ENCODE data around the gene USP13.
"Not testable (repeated sequence)": the region's sequence is repeated elsewhere in the genome, so short reads cannot be mapped to it uniquely, and the experiment has no call there.

The USP13 gene

DNA sequence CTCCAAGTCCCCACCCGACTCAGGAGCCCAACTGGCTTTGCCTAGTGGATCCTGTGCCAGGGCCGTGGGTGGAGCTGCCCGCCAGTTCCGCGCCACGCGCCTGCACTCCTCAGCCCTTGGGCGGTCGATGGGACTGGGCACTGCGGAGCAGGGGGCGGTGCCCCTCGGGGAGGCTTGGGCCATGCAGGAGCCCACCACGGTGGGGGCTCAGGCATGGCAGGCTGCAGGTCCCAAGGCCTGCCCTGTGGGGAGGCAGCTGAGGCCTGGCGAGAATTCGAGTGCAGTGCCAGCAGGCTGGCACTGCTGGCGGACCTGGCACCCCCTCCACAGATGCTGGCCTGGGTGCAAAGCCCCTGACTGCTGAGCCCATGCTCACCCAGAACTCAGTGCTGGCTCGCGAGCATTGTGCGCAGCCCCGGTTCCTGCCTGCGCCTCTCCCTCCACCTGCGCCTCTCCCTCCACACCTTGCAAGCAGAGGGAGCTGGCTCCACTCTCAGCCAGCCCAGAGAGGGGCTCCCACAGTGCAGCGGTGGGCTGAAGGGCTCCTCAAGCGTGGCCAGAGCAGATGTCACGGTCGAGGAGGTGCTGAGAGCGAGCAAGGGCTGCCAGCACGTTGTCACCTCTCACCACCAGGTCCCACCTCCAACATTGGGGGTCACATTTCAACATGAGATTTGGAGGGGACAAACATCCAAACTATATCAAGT, 122.7 kb downstream of the USP13 start:
- DNase-seq (ENCODE audit: low spot score), result no peak
- Mint-ChIP-seq H3K27me3 (ENCODE audit: low read depth) (no peaks in the 10 kb centered on the region), H3K36me3 (ENCODE audit: low read depth) (peaks cover 26% of the 10 kb centered on the region), H3K27ac (no peak overlapping the region), H3K4me3 (no peak overlapping the region), H3K9me3 (peaks cover 3% of the 10 kb centered on the region), H3K4me1 (ENCODE audit: low read depth) (no peaks in the 10 kb centered on the region)

DNA sequence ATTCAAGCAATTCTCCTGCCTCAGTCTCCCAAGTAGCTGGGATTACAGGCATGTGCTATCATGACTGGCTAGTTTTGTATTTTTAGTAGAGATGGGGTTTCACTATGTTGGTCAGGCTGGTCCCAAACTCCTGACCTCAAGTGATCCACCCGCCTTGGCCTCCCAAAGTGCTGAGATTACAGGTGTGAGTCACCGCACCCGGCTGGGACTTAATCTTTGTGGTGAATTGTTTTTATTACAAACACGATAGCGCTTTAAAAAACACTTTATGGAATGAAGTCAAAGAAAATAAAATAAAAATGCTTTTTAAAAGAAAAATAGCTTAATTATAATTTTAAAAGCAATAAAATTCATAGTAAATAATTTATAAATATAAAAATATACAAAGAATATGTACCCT, 130.0 kb downstream of the USP13 start:
- not testable (repeated sequence) for H3K4me1 Mint-ChIP-seq (ENCODE audit: low read depth); DNase-seq (ENCODE audit: low spot score); H3K27ac Mint-ChIP-seq; H3K9me3 Mint-ChIP-seq; H3K27me3 Mint-ChIP-seq (ENCODE audit: low read depth); H3K4me3 Mint-ChIP-seq
- peaks cover 15% of the 10 kb centered on the region for H3K36me3 Mint-ChIP-seq (ENCODE audit: low read depth)

DNA sequence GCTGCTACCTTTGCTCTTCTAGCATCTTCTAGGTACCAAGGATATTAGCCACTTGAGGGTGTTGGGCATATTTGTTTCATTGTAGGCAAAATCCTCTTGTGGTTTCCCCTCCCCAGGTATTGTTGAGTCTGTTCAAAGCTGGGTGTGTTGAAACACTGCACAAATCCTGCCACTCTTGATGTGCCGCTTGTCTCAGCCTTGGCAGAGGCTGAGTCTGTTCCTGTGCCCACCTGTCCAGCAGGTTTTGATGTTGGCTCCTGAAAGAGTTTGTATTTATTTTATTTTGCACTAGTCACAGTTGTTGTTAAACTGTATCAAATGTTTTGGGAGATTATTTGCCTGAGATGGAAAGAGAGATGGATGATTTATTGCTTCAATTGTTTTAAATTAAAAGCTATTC, 136.2 kb downstream of the USP13 start:
- Mint-ChIP-seq H3K27me3 (ENCODE audit: low read depth) (no peaks in the 10 kb centered on the region), H3K4me1 (ENCODE audit: low read depth) (no peaks in the 10 kb centered on the region), H3K27ac (no peak overlapping the region), H3K4me3 (no peak overlapping the region), H3K36me3 (ENCODE audit: low read depth) (no peaks in the 10 kb centered on the region), H3K9me3 (no peaks in the 10 kb centered on the region)
- DNase-seq (ENCODE audit: low spot score), result no peak

DNA sequence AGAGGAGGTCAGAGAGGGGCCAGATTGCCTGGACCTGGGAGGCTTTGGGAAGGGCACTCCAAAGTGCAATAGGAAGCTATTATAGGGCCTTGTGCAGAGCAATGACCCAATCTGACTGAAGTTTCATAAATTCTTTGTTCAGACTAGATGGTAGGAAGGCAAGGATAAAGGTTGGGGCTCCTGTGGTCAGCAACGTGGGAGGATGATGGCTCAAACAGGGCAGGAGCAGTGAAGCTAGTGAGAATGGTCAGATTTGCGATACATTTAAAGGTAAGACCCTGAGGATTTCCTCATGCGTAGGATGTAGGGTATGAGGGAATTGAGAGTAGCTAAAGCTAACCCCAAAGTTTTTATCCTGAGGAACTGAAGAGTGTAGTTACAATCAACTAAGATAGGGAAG, 139.0 kb downstream of the USP13 start:
- peaks cover 2% of the 10 kb centered on the region for H3K27me3 Mint-ChIP-seq (ENCODE audit: low read depth)
- H3K4me3 Mint-ChIP-seq, result no peak overlapping the region
- H3K4me1 Mint-ChIP-seq (ENCODE audit: low read depth), result no peaks in the 10 kb centered on the region
- no peak overlapping the region for H3K27ac Mint-ChIP-seq
- H3K9me3 Mint-ChIP-seq, result no peaks in the 10 kb centered on the region
- DNase-seq (ENCODE audit: low spot score), result no peak
- no peaks in the 10 kb centered on the region for H3K36me3 Mint-ChIP-seq (ENCODE audit: low read depth)

DNA sequence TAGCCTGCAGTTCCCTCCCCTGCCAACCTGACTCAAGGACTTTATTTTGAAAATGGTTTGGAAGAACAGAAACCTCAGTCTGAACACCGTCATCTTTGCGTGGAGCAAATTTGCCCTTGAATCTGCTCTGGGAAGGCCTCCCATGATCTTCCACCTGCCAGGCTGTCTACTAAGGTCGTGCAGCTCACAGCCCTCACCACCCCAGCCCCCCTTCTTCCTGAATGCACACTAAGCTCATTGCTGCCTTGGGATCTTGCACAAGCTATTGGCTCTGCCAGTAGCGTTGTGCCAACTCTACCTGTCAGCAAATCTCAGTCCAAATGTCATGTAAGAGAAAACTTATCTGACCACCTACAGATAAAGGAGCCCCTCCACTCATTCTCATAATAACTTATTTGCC, 141.5 kb downstream of the USP13 start:
- H3K27ac Mint-ChIP-seq, result no peak overlapping the region

DNA sequence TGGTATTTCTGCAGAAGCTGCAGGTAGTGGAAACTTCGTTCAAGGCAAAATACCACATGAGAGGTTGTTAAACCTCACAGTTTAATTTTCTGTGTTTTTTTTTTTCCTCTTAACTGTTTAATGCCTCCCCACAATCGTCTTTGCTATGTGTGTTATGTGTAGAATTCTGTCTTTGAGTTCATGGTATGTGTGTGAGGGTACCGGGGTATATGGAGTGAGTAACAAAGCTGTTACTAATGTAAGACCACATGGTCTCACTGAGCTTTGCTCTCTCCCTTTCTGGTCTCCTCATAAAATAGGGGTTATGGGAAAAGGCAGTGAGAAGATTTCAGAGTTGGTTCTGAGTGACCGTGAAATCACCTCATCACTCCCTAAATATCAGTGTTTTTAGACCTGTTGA, 143.6 kb downstream of the USP13 start:
- no peak for DNase-seq (ENCODE audit: low spot score)
- H3K27me3 Mint-ChIP-seq (ENCODE audit: low read depth), result peaks cover 4% of the 10 kb centered on the region
- H3K27ac Mint-ChIP-seq, result no peak overlapping the region
- no peaks in the 10 kb centered on the region for H3K4me1 Mint-ChIP-seq (ENCODE audit: low read depth)
- no peak overlapping the region for H3K4me3 Mint-ChIP-seq
- H3K36me3 Mint-ChIP-seq (ENCODE audit: low read depth), result no peaks in the 10 kb centered on the region
- H3K9me3 Mint-ChIP-seq, result no peaks in the 10 kb centered on the region

More for the DNA sequence above, 141.5 kb downstream of the USP13 start:
- Mint-ChIP-seq H3K36me3 (ENCODE audit: low read depth) (no peaks in the 10 kb centered on the region), H3K27me3 (ENCODE audit: low read depth) (peaks cover 2% of the 10 kb centered on the region), H3K9me3 (no peaks in the 10 kb centered on the region), H3K4me3 (no peak overlapping the region), H3K4me1 (ENCODE audit: low read depth) (no peaks in the 10 kb centered on the region)
- no peak for DNase-seq (ENCODE audit: low spot score)

DNA sequence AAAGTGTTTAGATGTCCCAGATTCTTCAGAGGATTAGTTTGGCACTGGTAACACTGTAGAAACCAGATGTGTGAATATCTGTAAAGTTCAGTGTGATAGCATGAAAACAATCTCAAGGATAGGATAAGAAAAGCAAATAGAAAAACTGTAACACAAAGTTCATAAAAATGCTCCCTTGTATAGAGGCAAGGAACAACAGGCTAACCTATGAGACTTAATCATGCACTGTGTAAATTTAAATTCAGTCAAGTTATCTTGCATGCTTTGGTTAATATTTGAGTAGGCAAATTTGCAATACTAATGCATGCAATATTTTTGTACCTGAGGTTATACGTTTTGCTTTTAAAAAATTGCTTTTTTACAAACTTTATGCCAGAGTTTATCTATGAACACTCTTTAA, 144.4 kb downstream of the USP13 start:
- no peaks in the 10 kb centered on the region for H3K4me1 Mint-ChIP-seq (ENCODE audit: low read depth)
- peaks cover 4% of the 10 kb centered on the region for H3K27me3 Mint-ChIP-seq (ENCODE audit: low read depth)
- no peaks in the 10 kb centered on the region for H3K36me3 Mint-ChIP-seq (ENCODE audit: low read depth)
- no peak overlapping the region for H3K4me3 Mint-ChIP-seq
- no peak for DNase-seq (ENCODE audit: low spot score)
- H3K27ac Mint-ChIP-seq, result no peak overlapping the region
- H3K9me3 Mint-ChIP-seq, result no peaks in the 10 kb centered on the region

DNA sequence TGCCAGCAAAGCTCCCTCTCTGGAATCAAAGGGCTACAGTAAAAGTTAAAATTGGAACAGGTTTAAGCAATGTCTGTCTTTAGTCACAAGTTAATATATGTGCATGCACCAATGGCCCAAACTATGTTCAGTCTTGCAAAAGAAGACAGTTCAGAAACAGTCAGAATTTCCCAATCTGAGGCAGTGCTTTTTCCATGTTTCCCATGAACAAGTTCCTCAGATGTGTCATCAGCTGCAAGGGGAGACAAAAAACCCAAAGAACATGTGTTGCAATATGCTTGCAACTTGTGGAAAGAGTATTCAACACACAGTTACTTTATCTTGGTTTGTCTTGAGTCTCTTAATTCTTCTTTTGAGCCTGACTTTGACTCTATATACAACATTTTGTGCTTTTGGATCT, 148.4 kb downstream of the USP13 start:
- Mint-ChIP-seq H3K27ac (no peak overlapping the region), H3K4me1 (ENCODE audit: low read depth) (no peaks in the 10 kb centered on the region), H3K27me3 (ENCODE audit: low read depth) (peaks cover 17% of the 10 kb centered on the region), H3K36me3 (ENCODE audit: low read depth) (no peaks in the 10 kb centered on the region), H3K9me3 (no peaks in the 10 kb centered on the region), H3K4me3 (no peak overlapping the region)
- no peak for DNase-seq (ENCODE audit: low spot score)

DNA sequence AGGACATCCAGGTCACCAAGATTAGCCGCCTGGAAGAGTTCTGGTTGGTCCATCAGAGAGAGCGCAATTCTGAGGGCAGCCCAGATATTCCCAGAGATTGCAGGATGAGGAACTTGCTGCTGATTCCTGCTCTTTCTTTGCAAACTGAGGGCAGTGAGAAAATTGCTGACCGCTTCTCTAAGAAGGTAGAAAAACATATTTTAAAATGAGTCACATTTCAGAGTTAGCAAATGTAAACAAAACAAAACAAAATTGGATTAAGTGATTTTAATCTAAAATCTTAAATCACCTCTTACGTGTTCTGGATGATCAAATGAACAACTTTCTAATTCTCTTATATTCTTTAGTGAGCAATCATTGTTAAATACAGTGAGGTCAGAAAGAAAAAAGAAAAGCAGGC, 149.0 kb downstream of the USP13 start:
- DNase-seq (ENCODE audit: low spot score), result no peak
- Mint-ChIP-seq H3K9me3 (no peaks in the 10 kb centered on the region), H3K27me3 (ENCODE audit: low read depth) (peaks cover 15% of the 10 kb centered on the region), H3K36me3 (ENCODE audit: low read depth) (no peaks in the 10 kb centered on the region), H3K4me1 (ENCODE audit: low read depth) (no peaks in the 10 kb centered on the region), H3K4me3 (no peak overlapping the region), H3K27ac (no peak overlapping the region)

DNA sequence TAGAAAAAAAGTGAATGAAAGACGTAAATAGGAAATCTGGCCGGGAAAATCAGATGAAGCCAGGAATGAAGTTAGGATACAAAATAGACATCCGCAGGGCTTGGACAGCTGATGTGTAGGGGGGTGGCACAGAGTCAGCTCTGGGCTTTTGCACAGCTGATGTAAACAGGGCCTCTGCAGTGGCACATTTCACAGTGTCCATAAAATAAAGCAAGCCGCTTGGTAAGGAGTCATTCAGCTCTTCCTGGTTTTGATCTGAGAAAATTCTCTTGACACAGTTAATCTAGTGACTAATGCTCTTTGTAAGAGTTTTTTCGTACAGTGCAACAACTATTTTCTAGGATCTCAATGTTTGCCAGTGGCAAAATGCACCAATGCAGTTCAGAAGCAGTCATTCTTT, 153.3 kb downstream of the USP13 start:
- no peak for DNase-seq (ENCODE audit: low spot score)
- Mint-ChIP-seq H3K4me1 (ENCODE audit: low read depth) (peaks cover under 1% of the 10 kb centered on the region), H3K27me3 (ENCODE audit: low read depth) (peaks cover 12% of the 10 kb centered on the region), H3K36me3 (ENCODE audit: low read depth) (no peaks in the 10 kb centered on the region), H3K27ac (no peak overlapping the region), H3K9me3 (no peaks in the 10 kb centered on the region), H3K4me3 (no peak overlapping the region)

DNA sequence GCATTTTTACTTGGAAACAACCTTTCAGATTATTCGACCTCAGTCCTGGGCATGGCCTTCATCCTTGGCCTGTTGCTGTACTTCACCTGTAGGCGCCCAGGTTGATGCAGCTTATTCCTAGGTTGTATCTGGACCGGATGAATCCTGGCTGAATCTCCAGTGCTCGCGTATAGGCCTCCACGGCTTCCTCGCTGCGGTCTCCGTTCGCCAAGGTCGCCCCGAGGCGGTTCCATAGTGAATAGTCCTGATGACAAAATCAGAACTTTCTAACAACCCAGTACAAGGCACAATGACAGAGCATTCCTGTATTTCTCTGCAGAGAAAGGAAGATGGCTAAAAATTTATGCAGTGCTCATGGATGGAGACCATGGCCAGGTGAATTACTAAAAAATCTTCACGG, 154.7 kb downstream of the USP13 start:
- no peak overlapping the region for H3K4me3 Mint-ChIP-seq
- peaks cover 12% of the 10 kb centered on the region for H3K27me3 Mint-ChIP-seq (ENCODE audit: low read depth)
- H3K27ac Mint-ChIP-seq, result no peak overlapping the region
- H3K4me1 Mint-ChIP-seq (ENCODE audit: low read depth), result peaks cover 6% of the 10 kb centered on the region
- H3K9me3 Mint-ChIP-seq, result no peaks in the 10 kb centered on the region
- H3K36me3 Mint-ChIP-seq (ENCODE audit: low read depth), result no peaks in the 10 kb centered on the region
- DNase-seq (ENCODE audit: low spot score), result no peak

DNA sequence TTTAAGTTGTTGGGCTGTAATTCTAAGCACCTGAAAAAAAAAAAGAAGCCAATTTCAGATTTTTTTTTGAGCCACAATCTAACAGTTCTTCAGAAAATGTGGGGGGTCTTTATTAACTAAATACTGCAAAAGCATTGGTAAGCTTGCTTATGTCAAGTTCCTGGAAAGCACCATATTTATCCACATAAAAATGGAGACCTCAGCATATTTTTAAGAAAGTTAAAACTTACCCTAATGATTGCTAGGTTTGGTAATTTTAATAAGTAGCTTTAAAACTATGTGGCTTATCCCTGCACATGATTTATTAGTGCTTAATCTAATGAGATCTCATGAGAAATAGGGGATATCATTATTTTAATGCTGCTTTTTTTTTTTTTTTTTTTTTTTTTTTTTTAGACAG, 156.8 kb downstream of the USP13 start:
- no peak overlapping the region for H3K27ac Mint-ChIP-seq
- no peaks in the 10 kb centered on the region for H3K36me3 Mint-ChIP-seq (ENCODE audit: low read depth)
- peaks cover 2% of the 10 kb centered on the region for H3K27me3 Mint-ChIP-seq (ENCODE audit: low read depth)
- no peak overlapping the region for H3K4me3 Mint-ChIP-seq
- no peak for DNase-seq (ENCODE audit: low spot score)
- H3K9me3 Mint-ChIP-seq, result no peaks in the 10 kb centered on the region
- H3K4me1 Mint-ChIP-seq (ENCODE audit: low read depth), result peaks cover 6% of the 10 kb centered on the region

DNA sequence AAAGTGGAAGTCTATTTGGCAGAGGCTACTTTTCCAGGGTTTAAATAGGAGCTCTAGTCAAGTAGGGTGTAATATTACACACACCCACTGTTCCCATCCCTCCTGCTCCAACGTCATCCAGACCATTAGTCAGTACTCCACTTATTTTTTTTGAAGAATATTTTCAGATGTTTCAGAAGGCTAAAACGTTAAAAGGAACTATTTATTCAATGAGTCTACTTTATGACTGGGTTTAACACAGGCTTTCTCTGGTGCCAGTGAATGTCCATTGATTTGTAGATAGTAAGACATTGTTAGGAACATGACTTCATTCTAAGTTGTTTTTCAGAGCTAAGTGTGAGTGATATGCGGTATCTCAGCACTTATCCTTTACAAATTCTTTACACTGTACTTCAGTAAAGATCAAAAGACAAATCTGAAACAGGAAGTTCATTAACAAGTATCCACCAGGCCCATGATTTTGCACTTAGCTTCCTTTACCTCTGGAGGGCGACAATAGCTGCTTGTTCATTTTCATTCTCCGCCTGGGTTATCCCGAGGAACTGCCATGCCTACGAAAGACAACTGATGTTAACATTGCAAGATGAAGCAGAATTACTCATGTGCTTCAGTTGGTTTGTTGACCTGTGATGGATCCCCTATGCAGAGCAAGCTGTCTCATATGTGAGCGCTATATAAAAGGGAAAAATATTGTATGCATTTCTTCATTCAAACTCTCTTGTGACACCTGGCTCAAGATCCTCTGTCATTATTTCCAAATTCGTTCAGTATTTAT, 158.7 kb downstream of the USP13 start:
- no peaks in the 10 kb centered on the region for H3K27me3 Mint-ChIP-seq (ENCODE audit: low read depth)

DNA sequence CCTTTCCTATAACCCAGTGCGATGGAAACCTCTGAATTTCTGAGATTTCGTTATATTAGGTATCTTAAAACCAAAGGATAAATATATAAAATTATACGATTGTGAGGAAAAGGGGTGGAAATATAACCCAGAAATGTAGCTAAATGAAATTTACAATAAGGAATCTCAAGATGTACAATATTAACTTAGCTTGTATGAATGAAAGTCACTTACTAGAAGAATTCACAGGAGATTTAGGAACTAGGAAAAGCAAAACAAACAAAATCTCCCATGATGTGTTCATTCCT, 159.2 kb downstream of the USP13 start:
- no peaks in the 10 kb centered on the region for H3K36me3 Mint-ChIP-seq (ENCODE audit: low read depth)
- no peak overlapping the region for H3K27ac Mint-ChIP-seq
- H3K9me3 Mint-ChIP-seq, result no peaks in the 10 kb centered on the region
- H3K4me1 Mint-ChIP-seq (ENCODE audit: low read depth), result peaks cover 6% of the 10 kb centered on the region
- H3K4me3 Mint-ChIP-seq, result no peak overlapping the region
- no peak for DNase-seq (ENCODE audit: low spot score)
- H3K27me3 Mint-ChIP-seq (ENCODE audit: low read depth), result no peaks in the 10 kb centered on the region

More for the DNA sequence above, 158.7 kb downstream of the USP13 start:
- H3K36me3 Mint-ChIP-seq (ENCODE audit: low read depth), result no peaks in the 10 kb centered on the region
- H3K4me3 Mint-ChIP-seq, result no peak overlapping the region
- no peaks in the 10 kb centered on the region for H3K9me3 Mint-ChIP-seq
- DNase-seq (ENCODE audit: low spot score), result peak; percentile 11
- H3K27ac Mint-ChIP-seq, result no peak overlapping the region
- peaks cover 6% of the 10 kb centered on the region for H3K4me1 Mint-ChIP-seq (ENCODE audit: low read depth)

DNA sequence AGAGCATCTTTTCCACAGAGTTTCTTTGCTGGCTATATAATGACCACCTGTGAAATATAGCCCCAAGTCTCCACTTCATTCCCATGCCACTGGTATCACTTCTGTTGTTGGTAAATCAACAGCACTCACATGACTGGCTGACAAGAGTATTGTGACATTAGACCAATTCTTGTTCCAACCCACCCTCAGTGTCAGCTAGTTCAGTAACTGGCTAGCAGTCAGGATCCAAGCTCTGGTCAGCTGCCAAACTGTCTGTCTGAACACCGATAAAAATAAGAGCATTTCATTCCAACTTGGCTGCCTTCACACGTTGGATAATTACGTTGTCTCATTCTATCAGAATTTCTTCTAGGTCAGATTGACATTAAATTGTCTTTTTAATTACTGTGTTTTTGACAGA, 166.5 kb downstream of the USP13 start:
- H3K9me3 Mint-ChIP-seq, result no peaks in the 10 kb centered on the region

More for the DNA sequence above, 166.5 kb downstream of the USP13 start:
- H3K36me3 Mint-ChIP-seq (ENCODE audit: low read depth), result no peaks in the 10 kb centered on the region
- H3K27ac Mint-ChIP-seq, result no peak overlapping the region
- no peak for DNase-seq (ENCODE audit: low spot score)
- no peaks in the 10 kb centered on the region for H3K4me1 Mint-ChIP-seq (ENCODE audit: low read depth)
- H3K4me3 Mint-ChIP-seq, result no peak overlapping the region
- peaks cover 6% of the 10 kb centered on the region for H3K27me3 Mint-ChIP-seq (ENCODE audit: low read depth)

All from T-helper 2 cell treated with Interferon-gamma antibody and Interleukin-4, amounts not matched to agents 5 μg/mL and 100 μg/mL, for 36 hours (primary cell).